K562 (cell line): ENCODE measurements around the gene CERS4. TPM values are rescaled to one million over a fixed set of nuclear protein-coding genes. Genes with fewer than 3 reads are reported as not detected.

ENCODE experiments used
- ATAC-seq: fragments of 200-7000 bp; cut with Tn5 transposase; 3 replicates; pipeline ENCODE4 v1.9.1; 2020; ENCODE audit warnings: moderate library complexity
- BruUV-seq: library from RNA; stranded (reverse); fragments of 400-500 nt; replicated peaks from 2 replicates; lab custom pipeline; 2021; lab: Mats Ljungman, UMichigan
- CTCF ChIA-PET: fragments of 300-600 bp; formaldehyde crosslinking; extraction: SDS; loops from one replicate; lab custom pipeline; 2021; ENCODE audit warnings: low intra/inter-chr PET ratio; lab: Yijun Ruan, JAX
- POLR2A ChIA-PET: fragments of 300-600, 350-650 bp; sonication (Branson Sonifier 250); formaldehyde crosslinking; extraction: SDS; loops from one replicate; lab custom pipeline; 2021; ENCODE audit warnings: antibody characterized with exemption, inconsistent platforms; lab: Yijun Ruan, JAX
- DNase-seq, 4 experiments: peaks; one replicate each; pipeline versions ENCODE4 v3.0.0 to v3.0.0-alpha.2; 2011 to 2018; ENCODE audit warnings: low spot score in 3 of 4, mixed read lengths in 3 of 4; ENCODE audit errors: extremely low read depth in 1 of 4
- FAIRE-seq: peaks from 2 replicates; lab custom pipeline; 2011; peaks lifted over from hg19 to GRCh38; lab: Jason Lieb, UNC
- H2AFZ ChIP-seq: 2 replicates; pipeline ENCODE4 v1.6.0; 2011; ENCODE audit warnings: low read depth, low read length, control low read depth, inconsistent platforms
- H3K27ac ChIP-seq: fragments of 200-600 bp; 3 replicates; pipeline ENCODE4 v1.8.0; 2011; ENCODE audit warnings: low read depth, mild to moderate bottlenecking, control low read depth, inconsistent platforms, low read length, moderate library complexity, mixed read lengths; ENCODE audit errors: extremely low read depth
- H3K27me3 ChIP-seq, 2 experiments: fragments of 300-600 bp in 1 of 2; 2 replicates in 1 of 2; 3 replicates in 1 of 2; pipeline versions ENCODE4 v1.6.0 to v1.8.0; 2011; ENCODE audit warnings: inconsistent platforms in 2 of 2, low read length in 2 of 2, mild to moderate bottlenecking in 1 of 2, mixed read lengths in 1 of 2, moderate library complexity in 1 of 2; ENCODE audit not compliant: control insufficient read depth in 2 of 2, insufficient read depth in 2 of 2
- H3K36me3 ChIP-seq: fragments of 300-600 bp; 3 replicates; pipeline ENCODE4 v1.8.0; 2011; ENCODE audit warnings: mild to moderate bottlenecking, low read length, inconsistent platforms; ENCODE audit not compliant: control insufficient read depth, insufficient read depth
- H3K4me1 ChIP-seq, 2 experiments: fragments of 200-600 bp in 1 of 2; replicated peaks in 1 of 2; 2 replicates in 1 of 2; 3 replicates in 1 of 2; pipeline versions ENCODE4 v1.5.1 to v1.8.0; 2011; ENCODE audit warnings: inconsistent platforms in 2 of 2, low read length in 2 of 2, mild to moderate bottlenecking in 1 of 2, mixed read lengths in 1 of 2, moderate library complexity in 1 of 2; ENCODE audit not compliant: control insufficient read depth in 2 of 2, insufficient read depth in 2 of 2
- H3K4me2 ChIP-seq: 2 replicates; pipeline ENCODE4 v1.6.1; 2011; ENCODE audit warnings: low read length, control low read depth, inconsistent platforms, mixed read lengths; ENCODE audit not compliant: insufficient read depth
- H3K4me3 ChIP-seq: fragments of 200-600 bp; sonication (generic), shearing (Covaris generic); 2 replicates; pipeline ENCODE4 v1.5.1; 2016; ENCODE audit warnings: control low read depth, inconsistent platforms
- H3K79me2 ChIP-seq: fragments of 200-600 bp; 3 replicates; pipeline ENCODE4 v1.8.0; 2011; ENCODE audit warnings: low read length, inconsistent platforms; ENCODE audit not compliant: control insufficient read depth, insufficient read depth
- H3K9ac ChIP-seq, 2 experiments: 2 replicates each; pipeline versions ENCODE4 v1.6.0 to v1.6.1; 2011; ENCODE audit warnings: low read depth in 2 of 2, low read length in 2 of 2, control low read depth in 1 of 2, inconsistent platforms in 1 of 2, mild to moderate bottlenecking in 1 of 2, mixed read lengths in 1 of 2; ENCODE audit not compliant: insufficient read depth in 1 of 2
- H3K9me1 ChIP-seq: one replicate; pipeline ENCODE4 v1.6.0; 2011; ENCODE audit warnings: inconsistent platforms, mild to moderate bottlenecking, low read length, moderate library complexity; ENCODE audit not compliant: control insufficient read depth, insufficient read depth
- H3K9me3 ChIP-seq: replicated peaks from 2 replicates; pipeline ENCODE4 v1.5.1; 2011; ENCODE audit warnings: low read depth, low read length, inconsistent platforms; ENCODE audit not compliant: control insufficient read depth, insufficient read depth
- H4K20me1 ChIP-seq: replicated peaks from 2 replicates; pipeline ENCODE4 v1.6.1; 2011; ENCODE audit warnings: low read length, inconsistent platforms, mixed read lengths; ENCODE audit not compliant: control insufficient read depth, insufficient read depth
- EP400 ChIP-seq: fragments of 450-650 bp; IDR thresholded peaks from 2 replicates; pipeline ENCODE4 v1.6.1; 2017; ENCODE audit warnings: antibody characterized with exemption, mild to moderate bottlenecking, moderate library complexity
- KHSRP ChIP-seq: fragments of 450-650 bp; IDR thresholded peaks from 2 replicates; pipeline ENCODE4 v1.6.1; 2017
- SETDB1 ChIP-seq: IDR thresholded peaks from one replicate; pipeline ENCODE4 v1.6.1; 2012; ENCODE audit warnings: low read length, control low read depth, inconsistent platforms
- STAT6 ChIP-seq: sonication (generic); formaldehyde crosslinking; IDR thresholded peaks from 2 replicates; pipeline ENCODE4 v1.8.1; 2023; ENCODE audit warnings: mild to moderate bottlenecking, missing genetic modification reagents
- TEAD4 ChIP-seq, 2 experiments: sonication (generic) in 1 of 2; formaldehyde crosslinking in 1 of 2; IDR thresholded peaks; 2 replicates each; pipeline versions ENCODE4 v1.6.1 to v1.8.0; 2012 to 2022; ENCODE audit warnings: borderline replicate concordance in 1 of 2, inconsistent platforms in 1 of 2, low read length in 1 of 2, mild to moderate bottlenecking in 1 of 2, missing genetic modification reagents in 1 of 2
- VEZF1 ChIP-seq: fragments of 200-800 bp; sonication (Bioruptor generic); IDR thresholded peaks from 2 replicates; pipeline ENCODE4 v1.6.1; 2017; ENCODE audit warnings: missing genetic modification characterization, missing compliant biosample characterization
- ZNF407 ChIP-seq: fragments of 450-650 bp; IDR thresholded peaks from 2 replicates; pipeline ENCODE4 v1.6.1; 2016; ENCODE audit warnings: low read depth
- WGBS: fragments of 100-300 bp; shearing (Covaris generic); methylation state at CpG from one replicate; pipeline ENCODE4 v1.1.6; 2016; ENCODE audit warnings: low coverage, mixed read lengths; ENCODE audit not compliant: insufficient coverage; ENCODE audit errors: missing lambda C conversion rate; 5-methylcytosine and 5-hydroxymethylcytosine counted together
- in situ Hi-C: fragments of 300-500 bp; cut with MboI; formaldehyde crosslinking; loops from 4 replicates; pipeline ENCODE4 v1.15.0; 2018; ENCODE audit warnings: inconsistent platforms, mixed read lengths
- intact Hi-C: fragments of 100-400 bp; cut with micrococcal nuclease; formaldehyde crosslinking; loops from 2 replicates; pipeline ENCODE4 v1.14.2; 2022
- polyA plus RNA-seq, 8 experiments: library from polyadenylated mRNA; depleted of rRNA in 4 of 8; stranded (reverse) in 5 of 8; unstranded in 3 of 8; fragments of >200 nt; fragmentation: Nextera tagmentation in 2 of 8; fragmentation: Illumina TruSeq in 1 of 8; extraction: Ambion mirVana in 2 of 8; extraction: Trizol in 1 of 8; gene quantifications; 2 replicates each; pipeline versions ENCODE4 v1.2.1 to v1.2.3, GENCODE V29; 2011 to 2014; ENCODE audit warnings: inconsistent platforms in 1 of 8, missing spikeins in 1 of 8
- total RNA-seq, 7 experiments: library from RNA; depleted of rRNA in 6 of 7; stranded (reverse); fragments of >200 nt in 6 of 7; fragmentation: Illumina TruSeq in 2 of 7; extraction: Trizol in 2 of 7; gene quantifications; 2 replicates each; pipeline versions ENCODE4 v1.2.1 to v1.2.3, GENCODE V29; 2011 to 2021; ENCODE audit warnings: low replicate concordance in 1 of 7
- TF ChIP-seq, protein P1 (sequence below): fragments of 450-650 bp; IDR thresholded peaks from one replicate; pipeline ENCODE4 v1.6.1; 2018; ENCODE audit warnings: mild to moderate bottlenecking, moderate library complexity; ENCODE audit not compliant: partially characterized antibody

CERS4 gene
- total and polyA plus RNA-seq, 9 of the 15 experiments (the other 6 are each of a cell fraction or from before 2014, with no cell fraction given), result 0.14 to 4.4 (median 2.9) TPM; not detected in 1

DNA sequence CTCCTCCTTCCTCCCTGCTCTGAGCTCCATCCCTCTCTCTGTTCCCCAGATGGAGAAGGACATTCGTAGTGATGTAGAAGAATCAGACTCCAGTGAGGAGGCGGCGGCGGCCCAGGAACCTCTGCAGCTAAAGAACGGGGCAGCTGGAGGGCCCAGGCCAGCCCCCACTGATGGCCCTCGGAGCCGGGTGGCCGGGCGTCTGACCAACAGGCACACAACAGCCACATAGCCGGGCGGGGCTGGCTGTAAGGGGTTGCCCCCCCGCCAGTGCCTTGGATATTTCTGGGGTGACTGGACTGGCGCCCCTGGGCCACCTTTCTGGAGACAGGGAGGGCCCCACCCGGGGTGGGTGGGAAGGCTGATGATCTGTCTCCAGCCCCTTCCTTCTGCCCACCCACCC is 52.7 kb downstream of the CERS4 start:
- no TSS peak for BruUV-seq
- H3K9ac ChIP-seq, result no peak overlapping the region
- no peaks in the 10 kb centered on the region for H3K9me3 ChIP-seq
- no peaks in the 10 kb centered on the region for H4K20me1 ChIP-seq
- H3K27ac ChIP-seq, result no peak overlapping the region
- intact Hi-C loops, result loop anchor here (10.0 kb wide), 1 partner anchor 63 kb away; the partner anchor contains the start of genes NDUFA7 and RPS28
- H3K4me1 ChIP-seq, result peaks cover 9 to 35% of the 10 kb centered on the region in 2 experiments; a peak in 4 of 5 replicates
- no peaks in the 10 kb centered on the region for H3K27me3 ChIP-seq
- no peak overlapping the region for H3K4me3 ChIP-seq
- POLR2A ChIA-PET, result interaction anchor here (0.6 kb wide), 1 partner anchor 318 kb away, joined by 3 read pairs; the partner anchor contains the start of gene TIMM44
- FAIRE-seq (no peak), DNase-seq (no peak), ATAC-seq (no peak)
- peaks cover 4% of the 10 kb centered on the region for H3K9me1 ChIP-seq
- no peaks in the 10 kb centered on the region for H3K79me2 ChIP-seq
- CTCF ChIA-PET, result interaction anchor here (0.6 kb wide), 1 partner anchor 364 kb away, joined by 5 read pairs; no protein-coding TSS in a partner anchor
- no peak overlapping the region for H3K4me2 ChIP-seq
- in situ Hi-C loops, result no loop called here
- H3K36me3 ChIP-seq, result no peaks in the 10 kb centered on the region
- H2AFZ ChIP-seq, result no peak overlapping the region
- WGBS, result 70% methylated on average over 4 of the region's 14 CpGs
- TF ChIP-seq VEZF1 (CRISPR knock-in tag) (no peak), STAT6 (no peak), SETDB1 (no peak), KHSRP (no peak), ZNF407 (no peak), TEAD4 (IDR thresholded peaks at IDR 0.05; ENCODE audit: low read length) (no peak), TEAD4 (CRISPR knock-in tag; IDR thresholded peaks at IDR 0.05; ENCODE audit: borderline replicate concordance) (no peak), EP400 (no peak)
- TF ChIP-seq, protein P1, sequence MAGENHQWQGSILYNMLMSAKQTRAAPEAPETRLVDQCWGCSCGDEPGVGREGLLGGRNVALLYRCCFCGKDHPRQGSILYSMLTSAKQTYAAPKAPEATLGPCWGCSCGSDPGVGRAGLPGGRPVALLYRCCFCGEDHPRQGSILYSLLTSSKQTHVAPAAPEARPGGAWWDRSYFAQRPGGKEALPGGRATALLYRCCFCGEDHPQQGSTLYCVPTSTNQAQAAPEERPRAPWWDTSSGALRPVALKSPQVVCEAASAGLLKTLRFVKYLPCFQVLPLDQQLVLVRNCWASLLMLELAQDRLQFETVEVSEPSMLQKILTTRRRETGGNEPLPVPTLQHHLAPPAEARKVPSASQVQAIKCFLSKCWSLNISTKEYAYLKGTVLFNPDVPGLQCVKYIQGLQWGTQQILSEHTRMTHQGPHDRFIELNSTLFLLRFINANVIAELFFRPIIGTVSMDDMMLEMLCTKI, result no peak
